Vagina (tissue), 2 donors: ENCODE results near the gene ARHGEF28. TPM values are rescaled to one million over a fixed set of nuclear protein-coding genes. Genes with fewer than 3 reads are reported as not detected.

Source experiments
- DNase-seq, 2 donors: peaks; one replicate each; pipeline ENCODE4 v3.0.0-alpha.2; 2017; ENCODE audit errors: extremely low spot score in 2 of 2
- H3K27ac ChIP-seq: fragments of 200-600 bp; sonication (generic); one replicate; pipeline ENCODE4 v1.5.1; 2019
- H3K27me3 ChIP-seq: fragments of 200-600 bp; sonication (generic); one replicate; pipeline ENCODE4 v1.5.1; 2019
- H3K36me3 ChIP-seq, 2 donors: fragments of 200-600 bp; sonication (generic); one replicate each; pipeline ENCODE4 v1.5.1; 2017 to 2019
- H3K4me1 ChIP-seq: fragments of 200-600 bp; sonication (generic); one replicate; pipeline ENCODE4 v1.5.1; 2019
- H3K4me3 ChIP-seq, 2 donors: fragments of 200-600 bp; sonication (generic); 1 replicate in 1 of 2; 2 replicates in 1 of 2; pipeline ENCODE4 v1.5.1; 2016 to 2019
- H3K9me3 ChIP-seq: fragments of 200-600 bp; sonication (generic); one replicate; pipeline ENCODE4 v1.5.1; 2019
- POLR2A ChIP-seq, 2 donors: fragments of 450-650 bp; IDR thresholded peaks; one replicate each; pipeline ENCODE4 v1.6.1; 2017; ENCODE audit warnings: antibody characterized with exemption in 2 of 2, mild to moderate bottlenecking in 2 of 2, moderate library complexity in 2 of 2
- POLR2AphosphoS5 ChIP-seq, 2 donors: sonication (generic); formaldehyde crosslinking; IDR thresholded peaks; one replicate each; pipeline ENCODE4 v1.9.0; 2017; ENCODE audit warnings: antibody characterized with exemption in 2 of 2, mild to moderate bottlenecking in 2 of 2, low read depth in 1 of 2; ENCODE audit not compliant: insufficient read depth in 1 of 2
- intact Hi-C: fragments of 100-400 bp; cut with DNase I; formaldehyde crosslinking; loops from one replicate; pipeline ENCODE4 v1.15.1; 2023
- total RNA-seq: library from RNA; depleted of rRNA; stranded (reverse); fragments of >200 nt; gene quantifications from one replicate; pipeline ENCODE4 v1.2.3, GENCODE V29; 2016
- TF ChIP-seq, protein P1 (sequence below), 3 experiments: fragments of 450-650 bp in 2 of 3; fragments of 200-600 bp in 1 of 3; sonication (generic) in 1 of 3; IDR thresholded peaks; one replicate each; pipeline ENCODE4 v1.5.1; 2017 to 2019; ENCODE audit warnings: antibody characterized with exemption in 3 of 3, mild to moderate bottlenecking in 2 of 3, moderate library complexity in 2 of 3

ARHGEF28 gene
- total RNA-seq, 1 donor from 2014 or later: 41.0 TPM

DNA sequence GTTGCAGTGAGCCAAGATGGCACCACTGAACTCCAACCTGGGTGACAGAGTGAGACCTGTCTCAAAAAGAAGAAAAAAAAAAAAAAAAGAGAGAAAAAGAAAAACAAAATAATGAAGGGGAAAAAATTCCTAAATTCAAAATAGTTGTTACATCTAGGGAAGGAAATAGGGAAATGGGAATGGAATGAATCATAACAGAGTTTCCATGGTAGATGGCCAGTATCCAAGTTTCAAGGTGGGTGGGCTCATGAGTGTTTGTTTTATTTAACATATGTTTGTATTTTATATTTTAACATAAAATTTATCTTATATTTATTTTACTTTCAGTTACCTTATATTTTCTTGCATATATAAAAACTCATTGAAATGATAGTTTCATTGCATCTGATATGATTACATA lies 215.6 kb downstream of the ARHGEF28 start:
- H3K4me3 ChIP-seq: no peak overlapping the region
- peaks cover 12% of the 10 kb centered on the region for H3K4me1 ChIP-seq
- no peaks in the 10 kb centered on the region for H3K36me3 ChIP-seq
- intact Hi-C loops: no loop called here
- no peaks in the 10 kb centered on the region for H3K9me3 ChIP-seq
- TF ChIP-seq, protein P1, sequence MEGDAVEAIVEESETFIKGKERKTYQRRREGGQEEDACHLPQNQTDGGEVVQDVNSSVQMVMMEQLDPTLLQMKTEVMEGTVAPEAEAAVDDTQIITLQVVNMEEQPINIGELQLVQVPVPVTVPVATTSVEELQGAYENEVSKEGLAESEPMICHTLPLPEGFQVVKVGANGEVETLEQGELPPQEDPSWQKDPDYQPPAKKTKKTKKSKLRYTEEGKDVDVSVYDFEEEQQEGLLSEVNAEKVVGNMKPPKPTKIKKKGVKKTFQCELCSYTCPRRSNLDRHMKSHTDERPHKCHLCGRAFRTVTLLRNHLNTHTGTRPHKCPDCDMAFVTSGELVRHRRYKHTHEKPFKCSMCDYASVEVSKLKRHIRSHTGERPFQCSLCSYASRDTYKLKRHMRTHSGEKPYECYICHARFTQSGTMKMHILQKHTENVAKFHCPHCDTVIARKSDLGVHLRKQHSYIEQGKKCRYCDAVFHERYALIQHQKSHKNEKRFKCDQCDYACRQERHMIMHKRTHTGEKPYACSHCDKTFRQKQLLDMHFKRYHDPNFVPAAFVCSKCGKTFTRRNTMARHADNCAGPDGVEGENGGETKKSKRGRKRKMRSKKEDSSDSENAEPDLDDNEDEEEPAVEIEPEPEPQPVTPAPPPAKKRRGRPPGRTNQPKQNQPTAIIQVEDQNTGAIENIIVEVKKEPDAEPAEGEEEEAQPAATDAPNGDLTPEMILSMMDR (IDR thresholded peaks at IDR 0.05): no peak
- no peak for TF ChIP-seq POLR2AphosphoS5 (IDR thresholded peaks at IDR 0.05; ENCODE audit: insufficient read depth in 1 of 2, low read depth in 1 of 2)
- TF ChIP-seq POLR2A (IDR thresholded peaks at IDR 0.05): no peak
- H3K27me3 ChIP-seq: no peaks in the 10 kb centered on the region
- no peak overlapping the region for H3K27ac ChIP-seq
- DNase-seq: no peak

DNA sequence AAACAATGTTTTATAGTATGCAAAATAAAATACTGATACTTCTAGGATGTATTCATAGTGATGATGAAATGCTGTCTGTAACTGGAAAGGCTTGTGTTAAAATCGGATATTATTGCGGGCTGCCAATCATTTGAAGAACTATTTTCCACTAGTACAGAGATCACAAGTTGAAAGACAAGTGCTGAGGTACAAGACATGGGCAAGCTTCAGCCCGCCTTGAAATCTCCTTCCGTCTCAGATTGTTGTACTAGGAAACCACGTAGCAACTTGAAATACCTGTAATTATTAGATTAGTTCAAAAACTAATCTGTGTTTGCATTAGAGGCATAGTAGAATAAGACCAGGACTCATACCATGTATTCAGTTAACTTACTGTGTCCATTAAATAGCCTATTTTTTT lies 218.2 kb downstream of the ARHGEF28 start:
- no peak for DNase-seq
- Histone ChIP-seq H3K36me3 (no peaks in the 10 kb centered on the region), H3K4me3 (no peak overlapping the region), H3K27ac (no peak overlapping the region), H3K4me1 (no peaks in the 10 kb centered on the region), H3K9me3 (no peaks in the 10 kb centered on the region), H3K27me3 (no peaks in the 10 kb centered on the region)
- TF ChIP-seq POLR2AphosphoS5 (IDR thresholded peaks at IDR 0.05; ENCODE audit: insufficient read depth in 1 of 2, low read depth in 1 of 2) (peak in 1 of 2 donors; percentile 41), POLR2A (IDR thresholded peaks at IDR 0.05) (no peak)
- intact Hi-C loops: no loop called here

DNA sequence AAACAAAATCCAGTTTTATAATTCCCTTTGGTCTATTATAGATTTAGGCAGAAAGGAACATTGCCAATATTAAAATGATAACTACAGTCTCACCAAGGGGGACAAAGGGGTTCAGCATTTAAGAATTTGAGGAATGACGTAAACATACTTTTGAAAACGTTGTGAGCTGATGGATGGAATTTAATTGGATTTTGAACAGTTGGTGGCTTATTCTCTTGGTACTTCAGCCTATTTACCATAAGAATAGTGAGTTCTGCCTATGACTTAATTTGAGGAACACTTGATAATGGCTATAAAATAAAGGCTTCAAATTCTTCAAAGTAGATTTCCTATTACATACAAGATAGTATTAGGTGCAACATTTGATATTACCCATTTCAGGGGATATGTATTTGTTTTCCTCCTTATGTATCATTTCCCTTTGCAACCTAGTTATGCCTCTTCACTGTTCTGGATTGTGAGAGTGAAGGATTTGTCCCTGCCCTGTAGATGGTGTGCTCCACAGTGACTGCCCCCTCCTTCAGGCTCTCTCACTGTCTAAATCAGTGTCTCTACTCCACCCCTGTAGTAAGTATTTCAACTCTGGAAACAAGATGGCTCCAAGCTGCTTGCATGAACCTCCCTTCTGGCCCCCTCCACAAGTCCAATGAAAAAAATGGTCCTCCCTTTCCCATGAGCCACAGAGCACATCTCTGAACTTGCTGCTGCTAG lies 225.6 kb downstream of the ARHGEF28 start:
- H3K9me3 ChIP-seq: no peaks in the 10 kb centered on the region
- no peak for DNase-seq
- no peak overlapping the region for H3K27ac ChIP-seq
- H3K36me3 ChIP-seq: no peaks in the 10 kb centered on the region
- no peaks in the 10 kb centered on the region for H3K27me3 ChIP-seq
- no peak for TF ChIP-seq POLR2AphosphoS5 (IDR thresholded peaks at IDR 0.05; ENCODE audit: insufficient read depth in 1 of 2, low read depth in 1 of 2)
- no peak for TF ChIP-seq POLR2A (IDR thresholded peaks at IDR 0.05)
- TF ChIP-seq, protein P1 (IDR thresholded peaks at IDR 0.05): no peak
- intact Hi-C loops: no loop called here
- H3K4me3 ChIP-seq: no peak overlapping the region
- peaks cover 10% of the 10 kb centered on the region for H3K4me1 ChIP-seq

DNA sequence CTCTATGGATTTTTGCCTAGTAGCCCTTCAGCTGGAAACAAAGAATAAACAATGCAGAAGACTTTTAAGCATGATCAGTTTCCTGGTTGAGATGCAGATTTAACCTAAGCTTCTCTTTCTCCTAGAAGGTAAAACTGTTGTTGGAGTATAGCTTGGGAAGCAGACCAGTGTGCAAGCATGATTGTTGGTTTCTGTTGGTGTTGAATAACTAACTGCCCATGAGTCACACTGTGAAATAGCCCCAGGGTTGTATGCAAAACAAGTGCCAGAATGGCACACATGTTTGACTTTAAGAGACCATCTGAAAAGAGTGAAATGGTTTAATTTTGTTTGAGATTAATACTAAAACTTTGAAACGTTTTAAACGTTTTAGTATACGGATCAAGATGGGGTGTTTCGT lies 227.1 kb downstream of the ARHGEF28 start:
- Histone ChIP-seq H3K27ac (peak overlapping the region; percentile 40), H3K27me3 (no peaks in the 10 kb centered on the region), H3K36me3 (peaks cover 0 to 2% of the 10 kb centered on the region in 2 donors), H3K9me3 (no peaks in the 10 kb centered on the region), H3K4me3 (no peak overlapping the region), H3K4me1 (peaks cover 10% of the 10 kb centered on the region)
- TF ChIP-seq, protein P1 (IDR thresholded peaks at IDR 0.05): no peak
- no peak for TF ChIP-seq POLR2A (IDR thresholded peaks at IDR 0.05)
- no peak for TF ChIP-seq POLR2AphosphoS5 (IDR thresholded peaks at IDR 0.05; ENCODE audit: insufficient read depth in 1 of 2, low read depth in 1 of 2)
- intact Hi-C loops: no loop called here
- DNase-seq: no peak

DNA sequence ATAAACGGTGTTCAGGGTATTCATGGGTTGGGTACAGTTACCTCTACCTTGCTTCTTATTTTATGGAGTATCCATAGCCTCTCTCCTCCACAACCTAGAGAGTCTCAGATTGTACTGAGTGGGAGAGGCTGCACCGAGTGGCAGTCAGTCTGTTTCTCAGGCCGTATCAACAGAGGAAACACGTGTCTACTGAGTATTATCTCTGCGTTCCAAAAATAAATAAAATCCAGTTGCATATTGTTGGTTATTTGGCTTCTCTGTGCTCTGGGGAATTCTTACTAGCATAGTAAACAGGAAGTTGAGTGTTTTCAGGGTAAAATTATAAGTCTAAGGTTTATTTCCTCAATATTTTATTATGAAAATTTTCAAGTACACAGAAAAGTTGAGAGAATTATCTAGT lies 231.0 kb downstream of the ARHGEF28 start:
- peaks cover 20% of the 10 kb centered on the region for H3K4me1 ChIP-seq
- H3K9me3 ChIP-seq: no peaks in the 10 kb centered on the region
- H3K4me3 ChIP-seq: no peak overlapping the region
- H3K27me3 ChIP-seq: no peaks in the 10 kb centered on the region
- intact Hi-C loops: no loop called here
- DNase-seq: no peak
- no peak for TF ChIP-seq POLR2AphosphoS5 (IDR thresholded peaks at IDR 0.05; ENCODE audit: insufficient read depth in 1 of 2, low read depth in 1 of 2)
- TF ChIP-seq POLR2A (IDR thresholded peaks at IDR 0.05): no peak
- TF ChIP-seq, protein P1 (IDR thresholded peaks at IDR 0.05): no peak
- peaks cover 0 to 13% of the 10 kb centered on the region in 2 donors for H3K36me3 ChIP-seq
- H3K27ac ChIP-seq: peak overlapping the region; percentile 21
